NB4 (cell line): ENCODE results near the gene TMEM178B.

Experiments used
- DNase-seq: peaks from one replicate; pipeline ENCODE4 v3.0.0; 2010; ENCODE audit warnings: low read depth
- H3K4me3 ChIP-seq: one replicate; pipeline ENCODE4 v1.5.1; 2011; ENCODE audit warnings: mild to moderate bottlenecking, low read depth, low read length, moderate library complexity
- MYC ChIP-seq: IDR thresholded peaks from 2 replicates; pipeline ENCODE4 v1.6.1; 2011; ENCODE audit warnings: low read depth, low read length
- POLR2A ChIP-seq: IDR thresholded peaks from 2 replicates; pipeline ENCODE4 v1.6.1; 2011; ENCODE audit warnings: mild to moderate bottlenecking; ENCODE audit not compliant: insufficient read length; ENCODE audit errors: extremely low read depth
- TF ChIP-seq, protein P1 (sequence below): IDR thresholded peaks from 2 replicates; pipeline ENCODE4 v1.6.1; 2011; ENCODE audit warnings: low read depth, low read length
- TF ChIP-seq, protein P2 (sequence below): IDR thresholded peaks from one replicate; pipeline ENCODE4 v1.5.1; 2012; ENCODE audit warnings: low read depth, low read length

The TMEM178B gene

DNA sequence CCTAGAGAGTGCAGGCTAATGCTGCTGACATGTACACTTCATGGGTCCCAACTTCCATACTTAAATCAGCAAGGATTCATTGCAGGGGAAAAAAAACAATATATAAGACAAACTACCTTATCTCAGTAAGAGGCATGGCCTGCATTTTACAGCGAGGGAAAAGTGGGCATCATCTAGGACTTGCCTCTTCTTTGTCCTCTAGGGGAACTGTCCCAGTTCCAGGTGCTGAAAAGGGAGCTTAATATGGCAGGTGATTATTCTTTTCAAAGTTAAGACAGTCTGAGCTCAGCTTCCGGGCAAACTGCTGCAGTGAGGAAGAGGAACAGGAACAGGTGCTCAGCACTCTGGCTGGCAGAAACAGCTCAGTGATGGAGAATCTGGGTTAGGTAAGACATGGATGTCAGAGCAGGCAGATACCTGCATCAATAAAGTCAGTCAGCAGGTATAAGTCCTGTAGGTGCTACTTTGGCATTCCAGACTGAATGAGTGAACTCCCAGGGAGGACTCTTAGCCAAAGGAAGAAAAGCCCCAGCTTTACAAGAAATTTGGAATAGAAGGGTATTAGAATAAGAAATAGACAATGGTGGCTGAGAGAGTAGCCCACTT is 147.2 kb downstream of the TMEM178B start:
- TF ChIP-seq, protein P1, sequence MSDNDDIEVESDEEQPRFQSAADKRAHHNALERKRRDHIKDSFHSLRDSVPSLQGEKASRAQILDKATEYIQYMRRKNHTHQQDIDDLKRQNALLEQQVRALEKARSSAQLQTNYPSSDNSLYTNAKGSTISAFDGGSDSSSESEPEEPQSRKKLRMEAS, result no peak
- TF ChIP-seq, protein P2, sequence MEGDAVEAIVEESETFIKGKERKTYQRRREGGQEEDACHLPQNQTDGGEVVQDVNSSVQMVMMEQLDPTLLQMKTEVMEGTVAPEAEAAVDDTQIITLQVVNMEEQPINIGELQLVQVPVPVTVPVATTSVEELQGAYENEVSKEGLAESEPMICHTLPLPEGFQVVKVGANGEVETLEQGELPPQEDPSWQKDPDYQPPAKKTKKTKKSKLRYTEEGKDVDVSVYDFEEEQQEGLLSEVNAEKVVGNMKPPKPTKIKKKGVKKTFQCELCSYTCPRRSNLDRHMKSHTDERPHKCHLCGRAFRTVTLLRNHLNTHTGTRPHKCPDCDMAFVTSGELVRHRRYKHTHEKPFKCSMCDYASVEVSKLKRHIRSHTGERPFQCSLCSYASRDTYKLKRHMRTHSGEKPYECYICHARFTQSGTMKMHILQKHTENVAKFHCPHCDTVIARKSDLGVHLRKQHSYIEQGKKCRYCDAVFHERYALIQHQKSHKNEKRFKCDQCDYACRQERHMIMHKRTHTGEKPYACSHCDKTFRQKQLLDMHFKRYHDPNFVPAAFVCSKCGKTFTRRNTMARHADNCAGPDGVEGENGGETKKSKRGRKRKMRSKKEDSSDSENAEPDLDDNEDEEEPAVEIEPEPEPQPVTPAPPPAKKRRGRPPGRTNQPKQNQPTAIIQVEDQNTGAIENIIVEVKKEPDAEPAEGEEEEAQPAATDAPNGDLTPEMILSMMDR, result no peak
- TF ChIP-seq MYC (no peak), POLR2A (no peak)
- H3K4me3 ChIP-seq, result no peak overlapping the region
- peak; percentile 28 for DNase-seq

DNA sequence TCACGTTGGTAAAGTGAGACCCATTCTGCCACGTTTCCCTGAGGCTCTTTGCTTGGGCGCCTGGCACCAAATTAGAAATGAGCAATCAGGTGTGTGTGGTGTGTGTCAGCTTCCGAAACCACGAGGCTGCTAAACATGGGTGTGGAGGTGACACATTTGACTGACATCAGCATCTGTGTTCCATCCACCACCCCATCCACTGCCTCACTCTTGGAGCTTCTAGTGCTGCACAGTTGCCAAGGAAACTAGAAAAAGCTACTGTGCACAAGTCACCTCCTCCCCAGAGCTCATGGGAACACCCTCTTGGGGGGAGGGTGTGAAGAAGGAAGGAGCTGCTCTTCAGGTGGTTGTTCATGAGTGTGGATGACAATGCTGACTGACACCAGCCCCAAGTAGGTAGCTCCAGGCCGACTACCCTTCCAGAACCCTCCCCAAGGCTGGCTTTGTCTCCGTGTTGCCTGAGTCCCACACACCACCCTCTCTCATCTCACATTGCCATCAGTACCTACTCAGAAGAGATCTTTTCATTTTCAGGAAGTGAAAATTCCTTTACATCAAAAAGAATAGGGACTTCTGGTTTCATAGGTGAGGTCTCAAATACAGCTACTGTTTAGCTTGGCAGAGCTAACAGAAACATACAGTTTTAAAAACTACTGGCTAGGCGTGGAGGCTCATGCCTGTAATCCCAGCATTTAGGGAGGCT is 152.2 kb downstream of the TMEM178B start:
- DNase-seq, result no peak
- TF ChIP-seq, protein P1, result no peak
- no peak for TF ChIP-seq POLR2A
- TF ChIP-seq, protein P2, result no peak
- no peak for TF ChIP-seq MYC
- no peak overlapping the region for H3K4me3 ChIP-seq

DNA sequence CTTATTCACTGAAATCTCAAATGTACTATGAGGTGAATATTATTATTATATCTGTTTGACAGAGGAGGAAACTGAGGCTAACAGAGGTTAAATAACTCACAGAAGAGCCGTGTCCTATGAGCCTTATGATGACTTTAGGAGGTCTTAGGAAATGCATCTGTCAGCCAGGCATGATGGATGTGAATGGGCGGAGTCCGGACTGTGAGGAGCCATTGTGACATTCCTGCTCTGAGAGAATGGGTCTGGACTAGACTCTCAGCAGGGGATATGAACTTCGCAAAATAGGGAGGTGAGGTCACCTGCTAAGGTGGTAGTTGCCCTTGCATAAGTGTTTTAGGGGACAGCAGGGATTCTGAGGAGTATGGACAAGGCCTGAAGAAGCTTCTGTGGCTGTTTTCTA is 153.6 kb downstream of the TMEM178B start:
- DNase-seq, result no peak
- TF ChIP-seq POLR2A, result no peak
- TF ChIP-seq, protein P1, result no peak
- TF ChIP-seq, protein P2, result no peak
- no peak for TF ChIP-seq MYC
- H3K4me3 ChIP-seq, result no peak overlapping the region

DNA sequence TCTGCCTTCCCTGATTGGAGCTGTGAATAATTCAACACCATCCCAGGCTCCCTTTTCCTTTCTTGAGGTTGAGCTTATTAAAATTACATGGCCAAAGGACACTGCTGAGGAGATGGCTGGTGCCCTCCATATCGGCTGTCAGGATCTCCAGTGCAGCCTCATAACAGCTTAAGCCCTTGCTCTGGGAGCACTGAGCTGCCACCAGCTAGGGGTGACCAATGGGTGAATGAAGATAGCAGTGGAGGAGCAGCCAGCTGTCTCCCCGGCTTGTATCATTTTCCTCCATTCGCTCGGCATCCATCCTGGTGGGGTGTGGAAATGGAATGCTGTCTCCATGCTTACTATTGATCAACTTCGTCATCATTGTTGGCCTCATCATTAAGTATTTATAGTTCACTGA is 154.6 kb downstream of the TMEM178B start:
- TF ChIP-seq MYC (no peak), POLR2A (no peak)
- TF ChIP-seq, protein P1, result no peak
- TF ChIP-seq, protein P2, result no peak
- H3K4me3 ChIP-seq, result no peak overlapping the region
- no peak for DNase-seq

DNA sequence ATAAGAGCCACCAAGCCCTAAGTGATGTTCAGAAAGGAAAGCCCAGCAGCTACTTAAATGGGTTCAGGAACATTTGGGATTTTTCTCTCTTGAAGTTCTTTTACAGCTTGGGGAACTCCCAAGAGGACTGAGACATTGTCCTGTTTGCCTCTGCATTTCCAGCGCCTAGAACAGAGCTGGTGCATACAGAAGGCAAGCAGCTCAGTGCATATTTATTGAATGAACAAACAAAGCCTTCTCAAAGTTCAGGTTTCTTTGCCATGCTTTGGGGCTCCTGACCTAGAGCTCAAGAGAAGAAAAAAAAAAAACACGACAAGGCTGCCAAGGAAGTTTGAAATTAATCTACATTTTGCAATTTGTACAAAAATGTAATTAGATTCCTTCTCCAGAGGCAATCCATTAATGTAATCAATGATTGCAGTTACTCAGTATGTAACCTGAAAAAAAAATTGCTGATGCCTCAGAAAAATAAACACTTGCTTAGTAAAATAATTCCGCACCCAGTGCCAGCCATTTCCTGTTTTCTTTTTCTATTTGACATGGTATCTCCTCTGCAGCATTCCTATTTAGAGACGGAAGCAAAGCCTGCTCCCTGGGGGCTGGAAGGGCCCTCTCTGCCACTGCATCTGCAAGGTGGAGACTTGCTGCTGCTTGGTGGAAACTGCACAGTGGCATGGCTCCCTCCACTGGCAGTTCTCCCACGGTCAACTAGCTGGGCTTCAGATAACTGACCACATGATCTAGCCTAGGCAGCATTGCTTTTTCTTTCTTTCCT is 157.3 kb downstream of the TMEM178B start:
- DNase-seq, result peak; percentile 28
- TF ChIP-seq, protein P2, result peak; percentile 12
- TF ChIP-seq, protein P1, result no peak
- no peak overlapping the region for H3K4me3 ChIP-seq
